ENCODE results near the gene FAM222A.

Gene FAM222A

DNA sequence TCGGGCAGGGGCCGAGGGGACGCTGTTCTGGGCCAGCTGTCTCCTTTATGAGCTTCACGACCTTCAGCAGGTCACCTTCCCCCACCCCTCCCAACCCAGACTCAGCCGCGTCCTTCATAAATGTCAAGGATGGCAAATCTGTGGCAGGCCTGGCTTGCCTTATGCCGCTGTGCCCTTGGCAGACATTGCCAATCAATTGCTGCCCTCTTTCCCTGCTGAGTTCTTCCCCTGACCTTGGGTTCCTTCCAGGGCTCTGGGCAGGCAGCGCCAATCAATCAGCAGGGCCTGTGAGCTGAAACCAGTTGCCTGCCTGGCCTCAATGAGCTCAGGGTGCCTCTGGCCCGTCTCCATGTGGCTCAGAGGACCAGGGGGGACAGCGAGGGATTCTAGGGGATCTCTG is 7.7 kb downstream of the FAM222A start:
- H3K4me3 ChIP-seq (ENCODE audit: low read depth, low read length): no peak overlapping the region
- no peak for DNase-seq (ENCODE audit: low read depth)
- TF ChIP-seq CTCF (IDR thresholded peaks at IDR 0.05; ENCODE audit: low read depth, low read length, missing control alignments): no peak

DNA sequence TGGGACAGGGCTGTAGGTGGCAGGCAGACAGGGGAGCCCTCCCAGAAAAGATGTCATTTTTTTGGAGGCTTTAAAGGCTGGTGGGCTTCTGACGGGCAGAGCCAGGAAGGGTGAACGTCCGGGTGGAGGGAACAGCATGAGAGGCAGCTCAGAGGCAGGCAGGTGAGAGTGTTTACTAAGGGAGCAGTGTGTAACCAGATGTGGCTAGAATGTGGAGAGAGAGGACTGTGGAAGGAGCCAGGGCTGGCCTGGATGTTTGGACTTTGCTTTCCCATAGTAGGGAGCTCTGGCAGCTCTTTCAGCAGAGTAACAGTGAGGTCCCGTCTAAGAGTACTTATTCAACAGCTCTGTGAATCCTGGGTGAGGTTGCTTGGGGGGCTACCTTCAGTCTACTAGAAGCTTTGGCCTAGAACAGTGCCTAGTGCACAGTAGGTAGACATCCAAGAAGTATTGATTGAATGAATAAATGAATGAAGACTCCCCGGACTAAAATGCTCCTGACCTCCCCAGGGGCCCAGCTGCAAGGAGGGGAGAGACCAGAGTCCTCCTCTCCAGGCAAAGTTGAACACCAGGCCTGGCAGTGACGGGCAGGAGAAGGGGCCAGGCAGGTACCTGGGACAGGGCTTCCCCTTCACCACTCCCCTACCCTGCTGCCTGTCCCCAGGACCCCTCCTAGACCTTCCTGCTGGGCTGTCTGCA is 8.5 kb downstream of the FAM222A start:
- TF ChIP-seq CTCF (IDR thresholded peaks at IDR 0.05; ENCODE audit: low read depth, low read length, missing control alignments): no peak
- DNase-seq (ENCODE audit: low read depth): no peak
- no peak overlapping the region for H3K4me3 ChIP-seq (ENCODE audit: low read depth, low read length)

GRCh38 chr12:109722721-109723094 is 9.1 kb downstream of the FAM222A start:
- no peak for DNase-seq (ENCODE audit: low read depth)
- no peak overlapping the region for H3K4me3 ChIP-seq (ENCODE audit: low read depth, low read length)
- TF ChIP-seq CTCF (IDR thresholded peaks at IDR 0.05; ENCODE audit: low read depth, low read length, missing control alignments): no peak

GRCh38 chr12:109723311-109723881 is 9.8 kb downstream of the FAM222A start:
- no peak for TF ChIP-seq CTCF (IDR thresholded peaks at IDR 0.05; ENCODE audit: low read depth, low read length, missing control alignments)
- no peak for DNase-seq (ENCODE audit: low read depth)
- no peak overlapping the region for H3K4me3 ChIP-seq (ENCODE audit: low read depth, low read length)

DNA sequence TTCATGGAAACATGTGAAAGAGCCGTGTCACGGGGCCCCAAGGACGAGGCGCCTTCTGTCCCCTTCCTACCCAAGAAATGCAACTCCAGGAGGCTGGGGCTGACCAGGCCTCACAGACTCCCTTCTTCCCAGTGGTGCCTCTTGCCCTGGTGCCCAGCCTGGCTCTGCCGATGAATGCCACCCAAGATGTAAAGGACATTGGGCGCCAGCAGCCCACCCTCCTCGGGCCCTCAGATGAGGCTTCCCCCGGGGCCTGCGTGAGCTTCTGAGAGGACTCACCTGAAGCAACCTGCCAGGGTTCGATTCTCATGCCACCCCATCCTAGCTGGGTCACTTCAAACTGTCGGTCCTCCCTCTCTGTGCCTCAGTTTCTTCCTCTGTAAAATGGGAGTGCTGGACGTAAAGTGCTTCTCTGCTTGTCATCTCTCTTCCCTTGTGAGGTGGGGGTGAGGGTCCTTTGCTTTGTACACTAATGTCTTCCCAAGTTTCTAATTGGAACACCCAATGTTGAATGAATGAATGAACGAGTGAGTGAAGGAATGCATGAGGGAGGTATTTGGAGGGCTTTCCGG is 10.8 kb downstream of the FAM222A start:
- no peak for TF ChIP-seq CTCF (IDR thresholded peaks at IDR 0.05; ENCODE audit: low read depth, low read length, missing control alignments)
- no peak for DNase-seq (ENCODE audit: low read depth)
- H3K4me3 ChIP-seq (ENCODE audit: low read depth, low read length): no peak overlapping the region

DNA sequence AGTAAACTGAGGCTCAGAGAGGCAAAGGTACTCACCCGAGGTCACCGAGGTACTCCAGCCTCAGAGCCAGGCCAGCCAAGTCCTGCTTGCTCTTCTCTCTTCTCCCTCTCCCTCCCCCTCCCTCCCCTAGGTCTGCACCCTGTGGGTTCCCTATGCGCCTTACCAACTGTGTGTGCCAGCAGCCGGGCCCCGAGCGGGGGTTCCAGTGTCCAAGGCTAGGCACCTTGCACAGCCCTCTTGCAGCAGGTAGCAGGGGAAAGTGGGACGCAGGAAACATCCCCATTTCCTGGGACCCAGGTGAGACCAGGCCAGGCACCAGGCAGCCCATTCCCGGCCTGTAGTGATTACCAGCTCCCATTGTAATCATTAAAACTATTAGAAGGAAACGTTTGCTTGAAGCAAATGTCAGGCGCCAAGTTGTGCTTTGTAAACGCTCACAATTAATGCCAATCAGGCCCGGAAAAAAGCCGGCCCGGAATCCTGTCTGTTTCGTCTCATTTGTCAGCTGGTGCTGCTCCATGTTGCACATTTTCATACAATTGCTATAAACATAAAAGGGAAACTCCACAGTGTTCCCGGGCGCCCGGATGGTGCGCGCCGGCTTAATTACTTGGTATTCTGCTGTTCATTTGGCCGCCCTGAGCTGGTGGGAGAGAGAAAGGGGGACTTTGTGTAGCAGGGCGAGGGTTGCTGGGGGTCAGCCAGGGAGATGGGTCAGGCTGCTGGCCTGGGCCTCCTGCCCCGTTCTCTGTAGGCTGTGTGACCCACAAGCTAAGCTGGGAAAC is 11.9 kb downstream of the FAM222A start:
- TF ChIP-seq CTCF (IDR thresholded peaks at IDR 0.05; ENCODE audit: low read depth, low read length, missing control alignments): no peak
- H3K4me3 ChIP-seq (ENCODE audit: low read depth, low read length): no peak overlapping the region
- no peak for DNase-seq (ENCODE audit: low read depth)
